NAMALWA (cell line): ENCODE results near the gene CNTD1.
"Not testable (repeated sequence)": the region's sequence is repeated elsewhere in the genome, so short reads cannot be mapped to it uniquely, and the experiment has no call there.

Experiments
- DNase-seq: peaks from one replicate; pipeline ENCODE4 v3.0.0-alpha.2; 2015; ENCODE audit warnings: low spot score

The CNTD1 gene

DNA sequence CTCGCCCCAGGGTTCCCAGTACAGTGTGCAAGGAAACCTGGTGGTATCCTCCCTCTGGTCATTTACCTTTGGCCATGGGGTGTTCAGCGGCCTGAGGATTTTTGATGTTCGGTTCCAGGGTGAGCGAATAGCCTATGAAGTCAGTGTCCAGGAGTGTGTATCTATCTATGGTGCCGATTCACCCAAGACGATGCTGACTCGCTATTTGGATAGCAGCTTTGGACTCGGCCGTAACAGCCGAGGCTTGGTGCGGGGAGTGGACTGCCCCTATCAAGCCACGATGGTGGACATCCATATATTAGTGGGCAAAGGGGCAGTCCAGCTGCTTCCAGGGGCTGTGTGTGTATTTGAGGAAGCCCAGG is 46.9 kb downstream of the CNTD1 start:
- no peak for DNase-seq

DNA sequence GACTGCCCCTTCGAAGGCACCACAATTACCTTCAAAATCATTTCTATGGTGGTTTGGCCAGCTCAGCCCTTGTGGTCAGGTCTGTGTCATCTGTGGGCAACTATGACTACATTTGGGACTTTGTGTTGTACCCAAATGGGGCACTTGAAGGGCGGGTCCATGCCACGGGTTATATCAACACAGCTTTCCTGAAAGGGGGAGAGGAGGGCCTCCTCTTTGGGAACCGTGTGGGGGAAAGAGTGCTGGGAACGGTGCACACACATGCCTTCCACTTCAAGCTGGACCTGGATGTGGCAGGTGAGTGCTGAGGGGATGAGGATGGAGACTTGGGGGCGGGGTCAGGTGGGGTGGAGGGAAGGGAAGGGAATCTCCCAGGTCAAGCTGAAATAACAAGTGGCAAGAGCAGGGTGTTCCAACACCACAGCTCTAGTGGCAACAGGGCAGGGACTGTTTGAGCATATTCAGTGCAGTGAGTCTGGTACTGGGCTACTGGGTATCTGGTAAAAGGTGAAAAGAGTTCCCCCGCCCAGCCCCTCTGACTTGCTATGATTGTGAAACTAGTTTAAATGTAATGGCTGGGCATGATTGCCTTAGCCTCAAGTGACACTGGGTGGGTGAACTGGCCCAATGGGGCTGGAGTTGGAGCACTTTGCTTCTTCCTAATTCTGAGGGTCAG is 47.4 kb downstream of the CNTD1 start:
- DNase-seq = no peak

DNA sequence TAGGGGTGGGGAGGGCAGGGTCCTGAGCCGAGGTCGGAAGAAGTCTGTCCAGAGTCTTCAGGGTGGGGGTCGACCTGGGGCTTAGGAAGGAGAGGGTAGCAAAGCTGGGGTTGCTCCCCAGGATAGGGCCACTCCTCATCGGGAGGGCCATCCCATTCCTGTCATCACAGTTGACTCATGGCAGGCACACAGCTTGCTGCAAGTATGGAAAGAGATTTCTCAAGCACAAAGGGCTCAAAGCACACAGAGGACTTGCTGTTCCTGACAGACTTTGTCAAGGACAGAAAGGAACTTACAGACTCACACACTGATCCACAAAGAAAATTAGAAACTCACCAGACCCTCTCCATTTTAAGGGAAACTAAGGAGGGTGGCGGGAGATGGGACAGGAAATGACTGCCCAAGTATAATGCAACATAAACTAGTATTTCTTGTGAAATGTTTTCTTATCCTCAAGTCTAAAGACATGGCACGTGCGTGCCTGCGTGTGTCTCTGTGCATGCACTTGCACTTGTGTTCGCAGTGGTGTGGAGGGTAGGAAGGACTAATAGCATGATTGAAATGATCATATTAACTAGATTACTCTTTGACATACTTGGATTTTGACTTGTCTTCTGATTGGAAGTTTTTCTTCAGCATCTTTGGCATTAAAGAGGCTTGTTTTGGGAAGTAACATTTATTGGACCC is 48.1 kb downstream of the CNTD1 start:
- DNase-seq = no peak

DNA sequence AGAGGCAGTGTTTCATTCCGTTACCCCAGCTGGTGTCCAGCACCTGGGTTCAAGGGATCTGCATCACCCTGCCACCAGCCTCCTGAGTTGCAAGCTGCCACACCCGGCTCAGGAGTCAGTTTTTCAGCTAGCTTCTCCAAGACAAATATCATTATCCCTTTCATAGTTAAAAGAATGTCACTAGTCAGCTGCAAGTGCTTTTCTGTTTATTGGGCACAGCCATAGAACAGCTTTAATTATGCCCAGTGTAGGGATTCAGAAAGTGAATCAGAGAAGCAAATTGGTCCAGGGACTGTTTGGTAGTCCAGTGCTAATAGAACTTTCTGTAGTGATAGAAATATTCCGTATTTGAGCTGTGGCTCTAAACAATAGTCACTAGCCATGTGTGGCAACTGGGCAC is 49.4 kb downstream of the CNTD1 start:
- no peak for DNase-seq

DNA sequence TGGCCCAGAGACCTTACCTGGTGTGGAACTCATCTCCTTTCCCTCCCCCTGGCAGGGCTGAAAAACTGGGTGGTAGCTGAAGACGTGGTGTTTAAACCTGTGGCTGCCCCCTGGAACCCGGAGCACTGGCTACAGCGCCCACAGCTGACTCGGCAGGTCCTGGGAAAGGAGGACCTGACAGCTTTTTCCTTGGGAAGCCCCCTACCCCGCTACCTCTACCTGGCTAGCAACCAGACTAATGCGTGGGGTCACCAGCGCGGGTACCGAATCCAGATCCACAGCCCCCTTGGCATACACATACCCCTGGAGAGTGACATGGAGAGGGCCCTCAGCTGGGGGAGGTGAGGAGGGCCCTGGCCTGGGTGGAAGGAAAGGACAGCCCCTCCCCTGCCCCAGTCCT is 50.4 kb downstream of the CNTD1 start:
- DNase-seq = no peak

DNA sequence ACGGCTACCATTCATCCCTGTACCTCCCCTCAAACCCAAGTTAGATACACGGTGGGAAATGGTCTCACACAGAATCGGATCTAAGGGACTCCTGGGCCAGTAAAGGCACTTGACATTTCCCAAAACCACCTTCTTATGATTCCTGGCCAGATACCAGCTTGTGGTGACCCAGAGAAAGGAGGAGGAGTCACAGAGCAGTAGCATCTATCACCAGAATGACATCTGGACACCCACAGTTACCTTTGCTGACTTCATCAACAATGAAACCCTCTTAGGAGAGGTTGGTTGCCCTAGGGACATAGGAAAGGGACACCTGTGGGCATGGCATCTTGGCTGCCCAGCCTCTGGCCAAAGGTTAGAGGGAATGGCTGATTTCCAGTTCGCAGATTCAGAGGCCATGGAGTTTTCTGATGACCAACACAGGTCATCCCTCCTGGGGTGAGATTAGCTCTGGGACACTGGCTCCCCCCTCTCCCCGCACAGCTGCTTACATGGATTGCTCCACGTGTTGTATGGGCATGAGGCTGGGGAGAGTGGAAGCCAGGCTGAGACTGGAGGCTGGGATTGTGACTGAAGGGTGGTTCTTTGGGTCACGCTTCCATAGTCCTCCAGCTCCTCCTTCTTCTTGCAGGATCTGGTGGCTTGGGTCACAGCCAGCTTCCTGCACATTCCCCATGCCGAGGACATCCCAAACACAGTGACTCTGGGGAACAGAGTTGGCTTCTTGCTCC is 51.0 kb downstream of the CNTD1 start:
- DNase-seq = no peak

DNA sequence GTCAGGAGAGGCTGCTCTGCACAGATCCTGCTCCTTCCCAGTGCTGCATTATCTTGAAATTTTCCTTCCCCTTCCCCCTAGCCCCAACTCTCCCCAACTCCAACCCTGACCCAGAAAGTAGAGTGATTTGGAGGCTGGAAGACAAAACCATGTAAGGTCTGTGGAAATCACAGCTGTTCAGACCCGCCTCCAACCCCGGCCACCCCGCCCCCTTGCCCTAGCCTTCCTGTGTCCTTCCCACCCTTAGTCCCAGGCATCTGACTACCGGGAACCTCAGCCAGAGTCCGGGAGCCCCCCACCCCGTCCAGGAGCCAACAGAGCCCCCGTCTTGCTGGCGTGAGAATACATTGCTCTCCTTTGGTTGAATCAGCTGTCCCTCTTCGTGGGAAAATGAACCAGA is 52.3 kb downstream of the CNTD1 start, which contains the start of gene AOC3:
AOC3 (plus strand) TSS at position 246 of the 400 bp plus-strand sequence; CDS start at position 391, 145 bp downstream.
- no peak for DNase-seq

DNA sequence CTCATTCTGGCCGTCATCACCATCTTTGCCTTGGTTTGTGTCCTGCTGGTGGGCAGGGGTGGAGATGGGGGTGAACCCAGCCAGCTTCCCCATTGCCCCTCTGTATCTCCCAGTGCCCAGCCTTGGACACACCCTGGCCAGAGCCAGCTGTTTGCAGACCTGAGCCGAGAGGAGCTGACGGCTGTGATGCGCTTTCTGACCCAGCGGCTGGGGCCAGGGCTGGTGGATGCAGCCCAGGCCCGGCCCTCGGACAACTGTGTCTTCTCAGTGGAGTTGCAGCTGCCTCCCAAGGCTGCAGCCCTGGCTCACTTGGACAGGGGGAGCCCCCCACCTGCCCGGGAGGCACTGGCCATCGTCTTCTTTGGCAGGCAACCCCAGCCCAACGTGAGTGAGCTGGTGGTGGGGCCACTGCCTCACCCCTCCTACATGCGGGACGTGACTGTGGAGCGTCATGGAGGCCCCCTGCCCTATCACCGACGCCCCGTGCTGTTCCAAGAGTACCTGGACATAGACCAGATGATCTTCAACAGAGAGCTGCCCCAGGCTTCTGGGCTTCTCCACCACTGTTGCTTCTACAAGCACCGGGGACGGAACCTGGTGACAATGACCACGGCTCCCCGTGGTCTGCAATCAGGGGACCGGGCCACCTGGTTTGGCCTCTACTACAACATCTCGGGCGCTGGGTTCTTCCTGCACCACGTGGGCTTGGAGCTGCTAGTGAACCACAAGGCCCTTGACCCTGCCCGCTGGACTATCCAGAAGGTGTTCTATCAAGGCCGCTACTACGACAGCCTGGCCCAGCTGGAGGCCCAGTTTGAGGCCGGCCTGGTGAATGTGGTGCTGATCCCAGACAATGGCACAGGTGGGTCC is 52.9 kb downstream of the CNTD1 start:
- not testable (repeated sequence) for DNase-seq

DNA sequence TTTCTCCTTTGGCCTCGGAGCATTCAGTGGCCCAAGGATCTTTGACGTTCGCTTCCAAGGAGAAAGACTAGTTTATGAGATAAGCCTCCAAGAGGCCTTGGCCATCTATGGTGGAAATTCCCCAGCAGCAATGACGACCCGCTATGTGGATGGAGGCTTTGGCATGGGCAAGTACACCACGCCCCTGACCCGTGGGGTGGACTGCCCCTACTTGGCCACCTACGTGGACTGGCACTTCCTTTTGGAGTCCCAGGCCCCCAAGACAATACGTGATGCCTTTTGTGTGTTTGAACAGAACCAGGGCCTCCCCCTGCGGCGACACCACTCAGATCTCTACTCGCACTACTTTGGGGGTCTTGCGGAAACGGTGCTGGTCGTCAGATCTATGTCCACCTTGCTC is 53.7 kb downstream of the CNTD1 start:
- DNase-seq = no peak

DNA sequence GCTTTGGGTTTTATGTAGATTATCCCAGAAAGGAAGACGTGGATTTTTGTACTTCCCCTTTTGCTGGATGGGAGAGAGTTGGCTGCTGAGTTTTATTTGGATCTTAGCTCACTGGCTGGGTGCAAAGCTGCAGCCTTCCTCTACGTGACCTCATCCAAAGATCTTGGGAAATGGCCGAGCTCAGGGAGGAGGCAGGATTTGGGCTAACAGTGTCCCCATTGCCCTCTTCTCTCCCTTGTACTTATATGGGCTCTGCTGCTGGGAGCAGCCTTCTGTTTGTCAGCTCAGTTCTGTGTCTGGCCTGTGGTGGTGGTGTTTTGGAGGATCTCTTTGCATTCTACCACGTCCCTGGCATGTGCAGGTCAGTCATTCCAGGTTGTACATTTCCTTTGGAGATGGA is 54.3 kb downstream of the CNTD1 start:
- DNase-seq = no peak

DNA sequence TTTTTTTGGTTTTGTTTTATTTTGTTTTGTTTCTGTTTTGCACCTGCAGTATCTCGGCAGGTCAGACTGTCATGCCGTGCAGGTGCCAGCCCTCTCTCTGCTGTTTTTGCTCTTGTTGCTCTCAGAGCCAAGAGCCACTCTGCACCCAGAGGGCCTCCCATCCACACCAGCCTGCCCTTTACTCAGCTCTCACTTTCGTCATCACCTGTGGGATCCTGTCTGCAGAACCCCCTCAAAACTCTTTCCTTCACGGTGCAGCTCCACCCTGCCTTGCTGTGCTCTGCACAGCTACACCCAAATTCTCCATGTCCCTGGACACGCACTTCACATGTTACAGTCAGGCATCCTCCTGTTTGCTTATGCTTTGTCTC is 54.9 kb downstream of the CNTD1 start:
- DNase-seq = peak; percentile 24

DNA sequence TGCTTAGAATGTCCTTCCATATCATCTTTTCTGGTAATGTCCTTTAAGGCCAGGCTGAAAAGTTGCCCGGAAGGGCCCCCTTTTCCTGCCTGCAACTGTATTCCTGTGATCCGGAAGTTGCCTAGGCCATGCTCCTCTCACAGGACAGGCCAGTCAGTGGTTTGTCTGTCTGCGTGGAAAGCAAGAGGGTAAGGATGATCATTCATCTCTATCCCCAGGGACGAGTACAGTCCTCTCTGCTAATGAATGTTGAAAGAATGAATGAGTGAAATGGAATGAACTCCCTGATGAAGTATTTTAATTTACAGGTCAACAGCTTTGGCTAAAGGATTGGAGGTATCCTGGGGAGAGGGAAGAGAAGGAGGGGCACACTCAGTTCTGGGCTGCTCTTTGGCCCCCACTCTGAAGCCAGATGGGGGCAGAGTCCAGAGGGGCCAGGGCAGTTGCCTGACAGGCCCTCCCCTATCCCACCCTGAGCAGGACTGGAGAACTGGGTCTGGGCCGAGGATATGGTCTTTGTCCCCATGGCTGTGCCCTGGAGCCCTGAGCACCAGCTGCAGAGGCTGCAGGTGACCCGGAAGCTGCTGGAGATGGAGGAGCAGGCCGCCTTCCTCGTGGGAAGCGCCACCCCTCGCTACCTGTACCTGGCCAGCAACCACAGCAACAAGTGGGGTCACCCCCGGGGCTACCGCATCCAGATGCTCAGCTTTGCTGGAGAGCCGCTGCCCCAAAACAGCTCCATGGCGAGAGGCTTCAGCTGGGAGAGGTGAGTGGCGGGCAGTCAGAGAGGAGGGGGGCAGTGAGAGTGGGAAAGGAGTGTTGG is 55.5 kb downstream of the CNTD1 start:
- DNase-seq = no peak

DNA sequence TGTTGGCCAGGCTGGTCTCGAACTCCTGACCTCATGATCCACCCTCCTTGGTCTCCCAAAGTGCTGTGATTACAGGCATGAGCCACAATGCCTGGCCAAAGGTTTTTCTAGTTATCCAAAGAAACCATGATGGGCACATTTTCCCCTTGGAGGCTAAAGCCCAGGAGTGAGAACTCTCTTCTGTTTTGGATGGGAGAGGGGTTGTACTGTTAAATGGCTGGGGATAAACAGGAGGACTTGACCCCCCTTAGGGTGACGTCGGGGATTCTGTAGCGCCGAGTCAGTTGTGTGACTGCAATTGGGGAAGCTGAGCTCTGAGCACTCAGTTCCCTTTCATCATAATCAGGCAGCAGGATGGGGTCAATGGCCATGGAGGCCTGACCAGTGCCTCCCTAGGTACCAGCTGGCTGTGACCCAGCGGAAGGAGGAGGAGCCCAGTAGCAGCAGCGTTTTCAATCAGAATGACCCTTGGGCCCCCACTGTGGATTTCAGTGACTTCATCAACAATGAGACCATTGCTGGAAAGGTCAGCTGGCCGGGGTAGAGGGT is 56.5 kb downstream of the CNTD1 start:
- DNase-seq = no peak

DNA sequence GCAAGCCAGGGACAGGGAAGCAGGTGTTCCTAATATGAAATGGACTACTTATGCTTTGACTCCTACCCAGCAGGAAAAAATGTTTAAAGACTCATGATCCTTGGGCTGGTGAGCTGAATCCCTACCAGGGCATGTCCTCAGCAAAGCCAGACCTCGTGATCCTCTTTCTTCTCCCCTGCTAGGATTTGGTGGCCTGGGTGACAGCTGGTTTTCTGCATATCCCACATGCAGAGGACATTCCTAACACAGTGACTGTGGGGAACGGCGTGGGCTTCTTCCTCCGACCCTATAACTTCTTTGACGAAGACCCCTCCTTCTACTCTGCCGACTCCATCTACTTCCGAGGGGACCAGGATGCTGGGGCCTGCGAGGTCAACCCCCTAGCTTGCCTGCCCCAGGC is 57.4 kb downstream of the CNTD1 start:
- DNase-seq = not testable (repeated sequence)

DNA sequence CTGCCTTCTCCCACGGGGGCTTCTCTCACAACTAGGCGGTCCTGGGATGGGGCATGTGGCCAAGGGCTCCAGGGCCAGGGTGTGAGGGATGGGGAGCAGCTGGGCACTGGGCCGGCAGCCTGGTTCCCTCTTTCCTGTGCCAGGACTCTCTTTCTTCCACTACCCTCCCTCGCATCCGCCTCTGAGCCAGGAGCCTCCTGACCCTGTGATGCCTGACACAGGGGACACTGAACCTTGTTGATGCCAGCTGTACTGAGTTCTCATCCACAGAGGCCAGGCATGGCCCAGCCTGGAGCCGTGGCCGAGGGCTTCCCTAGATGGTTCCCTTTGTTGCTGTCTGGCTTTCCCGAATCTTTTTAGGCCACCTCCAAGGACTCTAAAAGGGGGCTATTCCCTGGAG is 57.9 kb downstream of the CNTD1 start:
- DNase-seq = not testable (repeated sequence)

DNA sequence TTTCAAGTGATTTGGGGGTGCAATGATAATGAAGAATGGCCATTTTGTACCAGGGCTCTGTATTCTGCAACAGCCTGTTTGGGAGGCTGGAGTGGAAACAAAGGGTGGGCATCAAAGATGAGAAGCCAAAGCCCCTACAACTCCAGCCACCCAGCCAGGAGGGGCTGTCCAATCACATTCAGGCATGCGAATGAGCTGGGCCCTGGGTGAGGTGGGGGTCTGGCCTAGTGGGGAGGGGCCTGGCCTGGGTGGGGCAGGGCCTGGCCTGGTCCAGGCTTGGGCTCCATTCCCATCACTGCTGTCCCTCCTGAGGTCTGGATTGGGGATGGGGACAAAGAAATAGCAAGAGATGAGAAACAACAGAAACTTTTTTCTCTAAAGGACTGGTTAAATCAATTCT is 58.7 kb downstream of the CNTD1 start:
- DNase-seq = no peak
